Liver (tissue), 9 donors: ENCODE results near the gene SUPT6H. TPM values are rescaled to one million over a fixed set of nuclear protein-coding genes. Genes with fewer than 3 reads are reported as not detected.
"Not testable (repeated sequence)": the region's sequence is repeated elsewhere in the genome, so short reads cannot be mapped to it uniquely, and the experiment has no call there.

Source experiments
- DNase-seq: peaks from one replicate; pipeline ENCODE4 v3.0.0-alpha.2; 2017; ENCODE audit warnings: low spot score
- H3K27ac ChIP-seq, 2 donors: one replicate each; pipeline ENCODE4 v1.7.0; 2013; ENCODE audit warnings: inconsistent platforms in 2 of 2, low read length in 2 of 2, control low read depth in 1 of 2, low read depth in 1 of 2, mild to moderate bottlenecking in 1 of 2
- H3K27me3 ChIP-seq, 4 donors: one replicate each; pipeline versions ENCODE4 v1.6.1 to v1.7.0; 2013; ENCODE audit warnings: low read length in 3 of 4, inconsistent platforms in 1 of 4, mild to moderate bottlenecking in 1 of 4, moderate library complexity in 1 of 4; ENCODE audit not compliant: control insufficient read depth in 4 of 4, insufficient read depth in 4 of 4
- H3K36me3 ChIP-seq, 4 donors: one replicate each; pipeline versions ENCODE4 v1.6.1 to v1.7.0; 2013; ENCODE audit warnings: low read length in 3 of 4, mild to moderate bottlenecking in 3 of 4, low read depth in 1 of 4, moderate library complexity in 1 of 4; ENCODE audit not compliant: control insufficient read depth in 4 of 4, insufficient read depth in 3 of 4
- H3K4me1 ChIP-seq, 4 donors: one replicate each; pipeline versions ENCODE4 v1.6.1 to v1.7.0; 2013; ENCODE audit warnings: low read length in 3 of 4, mild to moderate bottlenecking in 3 of 4, moderate library complexity in 1 of 4; ENCODE audit not compliant: control insufficient read depth in 4 of 4, insufficient read depth in 4 of 4
- H3K4me3 ChIP-seq, 3 donors: one replicate each; pipeline versions ENCODE4 v1.6.1 to v1.7.0; 2013; ENCODE audit warnings: low read length in 3 of 3, control low read depth in 1 of 3, low read depth in 1 of 3, mild to moderate bottlenecking in 1 of 3
- H3K9ac ChIP-seq, 2 donors: one replicate each; pipeline ENCODE4 v1.7.0; 2013; ENCODE audit warnings: low read length in 2 of 2, mild to moderate bottlenecking in 2 of 2, moderate library complexity in 2 of 2, control low read depth in 1 of 2, low read depth in 1 of 2
- H3K9me3 ChIP-seq, 4 donors: one replicate each; pipeline versions ENCODE4 v1.6.1 to v1.7.0; 2013; ENCODE audit warnings: low read length in 3 of 4; ENCODE audit not compliant: control insufficient read depth in 4 of 4
- FOXA2 ChIP-seq: IDR thresholded peaks from 2 replicates; pipeline ENCODE4 v1.6.1; 2016; ENCODE audit warnings: antibody characterized with exemption
- HNF4A ChIP-seq, 2 donors: conservative IDR thresholded peaks; 2 replicates each; pipeline ENCODE4 v1.6.1; 2016; ENCODE audit warnings: antibody characterized with exemption in 2 of 2, mild to moderate bottlenecking in 2 of 2
- JUND ChIP-seq, 2 donors: IDR thresholded peaks; 2 replicates each; pipeline ENCODE4 v1.6.1; 2016; ENCODE audit warnings: antibody characterized with exemption in 2 of 2
- NR2F2 ChIP-seq: IDR thresholded peaks from 2 replicates; pipeline ENCODE4 v1.6.1; 2016; ENCODE audit warnings: antibody characterized with exemption
- RAD21 ChIP-seq, 2 donors: IDR thresholded peaks; 2 replicates each; pipeline ENCODE4 v1.6.1; 2016; ENCODE audit warnings: antibody characterized with exemption in 2 of 2, mild to moderate bottlenecking in 2 of 2
- TAF1 ChIP-seq: conservative IDR thresholded peaks from 2 replicates; pipeline ENCODE4 v1.6.1; 2016; ENCODE audit warnings: antibody characterized with exemption, mild to moderate bottlenecking
- YY1 ChIP-seq: IDR thresholded peaks from 2 replicates; pipeline ENCODE4 v1.6.1; 2016; ENCODE audit warnings: antibody characterized with exemption, mild to moderate bottlenecking
- WGBS: extraction: QIAGEN DNeasy Blood & Tissue Kit; methylation state at CpG from one replicate; pipeline ENCODE4 v1.1.7; 2013; 5-methylcytosine and 5-hydroxymethylcytosine counted together
- polyA plus RNA-seq, 2 donors: library from polyadenylated mRNA; stranded (reverse) in 1 of 2; unstranded in 1 of 2; fragments of 200-250 nt in 1 of 2; fragments of >200 nt in 1 of 2; fragmentation: Nextera tagmentation in 1 of 2; extraction: Ambion mirVana in 1 of 2; gene quantifications; one replicate each; pipeline versions ENCODE4 v1.2.1 to v1.2.3, GENCODE V29; 2013 to 2015
- total RNA-seq, 2 donors: library from RNA; depleted of rRNA; stranded (reverse); fragments of >200 nt; gene quantifications; one replicate each; pipeline ENCODE4 v1.2.3, GENCODE V29; 2014
- TF ChIP-seq, protein P1 (sequence below): fragments of 150-350 bp; IDR thresholded peaks from 2 replicates; pipeline ENCODE4 v1.5.1; 2017; ENCODE audit warnings: improper control_type of control experiment, low read depth, low read length; ENCODE audit not compliant: missing input control
- donor health status: healthy.
- donor health status: healthy.
- donor health status: healthy.
- donor health status: healthy.
- donor health status: healthy.

The SUPT6H gene
- total and polyA plus RNA-seq, 4 donors = 10.6 to 59.1 (median 30.3) TPM

DNA sequence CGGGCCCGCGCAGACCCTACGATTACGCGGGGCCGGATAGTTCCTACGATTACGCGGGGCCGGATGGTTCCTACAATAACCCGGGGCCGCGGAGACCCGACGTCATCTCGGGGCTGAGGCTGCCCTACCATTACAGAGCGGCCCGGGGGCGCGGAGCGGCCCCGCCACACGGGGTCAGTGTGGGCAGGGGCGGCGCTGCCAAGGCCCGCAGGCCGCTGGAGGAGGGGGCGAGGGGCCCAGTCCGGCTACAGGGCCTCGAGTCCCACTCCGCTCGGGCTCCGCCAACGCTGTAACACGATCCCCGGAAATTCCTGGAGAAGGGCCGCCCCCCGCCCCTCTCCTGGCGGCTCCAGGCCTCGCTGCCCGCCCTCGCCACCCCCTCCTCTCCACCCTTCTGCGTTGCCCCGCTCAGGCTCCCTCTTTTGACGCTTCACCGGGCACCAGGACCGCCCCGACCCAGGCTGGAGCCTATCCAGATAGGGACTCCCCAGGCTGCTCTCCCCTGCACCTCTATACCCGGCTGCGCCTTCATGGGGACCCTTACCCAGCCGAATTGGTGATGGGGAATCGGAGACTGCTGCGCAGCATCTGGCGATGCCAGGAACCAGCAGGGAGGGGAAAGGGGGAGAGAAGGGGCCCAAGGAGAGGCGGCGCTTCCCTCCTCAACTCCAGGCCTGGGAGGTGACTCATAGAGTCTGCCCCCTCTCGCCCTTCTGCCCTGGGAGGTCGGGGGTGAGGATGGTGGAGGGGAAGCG is 55.8 kb downstream of the SUPT6H start, which contains the start of gene RAB34:
RAB34 (minus strand) TSS at position 291 of the 755 bp plus-strand sequence. CDS start 602 bp downstream, outside the sequence.
- Histone ChIP-seq H3K9ac (peak within 1 kb of the TSS in 1 of 2 donors; percentile 8), H3K27me3 (no peaks in the 10 kb centered on the region), H3K9me3 (no peaks in the 10 kb centered on the region), H3K27ac (peak within 1 kb of the TSS; percentile 60 to 70), H3K36me3 (peaks cover 5 to 11% (median 7%) of the 10 kb centered on the region in 4 donors), H3K4me1 (peaks cover 7 to 27% (median 17%) of the 10 kb centered on the region in 4 donors), H3K4me3 (peak within 1 kb of the TSS in 1 of 3 donors; percentile 36)
- DNase-seq = peak; percentile 68
- WGBS = 25% methylated on average over 60 of the region's 60 CpGs
- TF ChIP-seq TAF1 (no peak), NR2F2 (peak; percentile 59)

DNA sequence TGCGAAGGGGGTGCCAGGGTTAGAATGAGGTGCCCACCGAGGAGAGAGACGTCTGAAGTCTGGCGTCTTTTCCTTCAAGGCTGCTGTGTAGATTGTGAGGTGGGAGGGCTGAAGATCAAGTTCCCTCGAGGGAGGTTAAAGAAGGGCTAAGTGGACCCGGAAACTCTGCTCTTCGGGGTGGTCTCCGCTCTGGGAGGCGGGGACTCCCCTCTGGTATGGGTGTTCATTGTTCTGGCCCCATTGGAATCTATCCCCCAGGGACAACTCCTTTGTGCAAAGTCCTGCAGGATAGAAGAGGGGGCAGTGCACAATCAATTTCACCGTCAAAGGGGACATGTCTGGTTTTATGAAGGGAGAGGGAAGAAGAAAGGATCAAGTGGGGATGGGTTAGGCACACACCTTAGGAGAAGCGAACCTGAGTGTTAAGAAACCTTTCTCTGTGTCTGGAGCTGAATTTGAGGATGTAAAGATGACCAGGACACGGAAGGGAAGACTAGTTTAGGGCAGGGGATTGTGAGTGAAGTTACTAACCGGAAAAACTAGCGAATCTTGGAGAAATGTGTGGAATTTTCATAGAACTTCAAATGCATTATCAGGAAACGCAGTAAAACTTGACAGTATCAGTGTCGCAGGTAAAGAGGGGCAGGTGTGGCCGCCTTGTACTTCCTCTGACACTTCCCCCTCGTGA is 56.5 kb downstream of the SUPT6H start:
- WGBS = 75% methylated on average over 18 of the region's 18 CpGs
- Histone ChIP-seq H3K36me3 (peaks cover 7 to 18% (median 13%) of the 10 kb centered on the region in 4 donors), H3K27ac (peak overlapping the region; percentile 60 to 70), H3K27me3 (no peaks in the 10 kb centered on the region), H3K9ac (no peak overlapping the region), H3K4me3 (no peak overlapping the region), H3K4me1 (peaks cover 7 to 27% (median 17%) of the 10 kb centered on the region in 4 donors), H3K9me3 (no peaks in the 10 kb centered on the region)
- DNase-seq = no peak
- TF ChIP-seq HNF4A (conservative IDR thresholded peaks at IDR 0.05) (no peak), YY1 (no peak), NR2F2 (no peak)
- TF ChIP-seq, protein P1, sequence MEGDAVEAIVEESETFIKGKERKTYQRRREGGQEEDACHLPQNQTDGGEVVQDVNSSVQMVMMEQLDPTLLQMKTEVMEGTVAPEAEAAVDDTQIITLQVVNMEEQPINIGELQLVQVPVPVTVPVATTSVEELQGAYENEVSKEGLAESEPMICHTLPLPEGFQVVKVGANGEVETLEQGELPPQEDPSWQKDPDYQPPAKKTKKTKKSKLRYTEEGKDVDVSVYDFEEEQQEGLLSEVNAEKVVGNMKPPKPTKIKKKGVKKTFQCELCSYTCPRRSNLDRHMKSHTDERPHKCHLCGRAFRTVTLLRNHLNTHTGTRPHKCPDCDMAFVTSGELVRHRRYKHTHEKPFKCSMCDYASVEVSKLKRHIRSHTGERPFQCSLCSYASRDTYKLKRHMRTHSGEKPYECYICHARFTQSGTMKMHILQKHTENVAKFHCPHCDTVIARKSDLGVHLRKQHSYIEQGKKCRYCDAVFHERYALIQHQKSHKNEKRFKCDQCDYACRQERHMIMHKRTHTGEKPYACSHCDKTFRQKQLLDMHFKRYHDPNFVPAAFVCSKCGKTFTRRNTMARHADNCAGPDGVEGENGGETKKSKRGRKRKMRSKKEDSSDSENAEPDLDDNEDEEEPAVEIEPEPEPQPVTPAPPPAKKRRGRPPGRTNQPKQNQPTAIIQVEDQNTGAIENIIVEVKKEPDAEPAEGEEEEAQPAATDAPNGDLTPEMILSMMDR = no peak

DNA sequence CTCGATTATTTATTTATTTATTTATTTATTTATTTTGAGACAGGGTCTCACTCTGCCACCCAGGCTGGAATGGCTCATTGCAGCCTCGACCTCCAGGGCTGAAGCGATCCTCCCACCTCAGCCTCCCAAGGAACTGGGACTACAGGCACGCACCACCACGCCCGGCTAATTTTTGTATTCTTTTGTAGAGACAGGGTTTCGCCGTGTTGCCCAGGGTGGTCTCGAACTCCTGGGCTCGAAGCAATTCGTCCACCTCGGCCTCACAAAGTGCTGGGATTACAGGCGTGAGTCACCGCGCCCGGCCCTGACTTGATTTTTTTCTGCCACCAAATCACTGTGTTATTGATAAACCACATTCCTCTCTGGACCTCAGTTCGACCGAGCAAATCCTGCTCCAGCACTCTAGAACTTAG is 57.0 kb downstream of the SUPT6H start:
- no peak for DNase-seq
- Histone ChIP-seq H3K4me1 (peaks cover 7 to 27% (median 17%) of the 10 kb centered on the region in 4 donors), H3K36me3 (peaks cover 10 to 23% (median 17%) of the 10 kb centered on the region in 4 donors), H3K4me3 (no peak overlapping the region), H3K9me3 (no peaks in the 10 kb centered on the region), H3K9ac (no peak overlapping the region), H3K27ac (peak overlapping the region; percentile 83 to 91), H3K27me3 (no peaks in the 10 kb centered on the region)
- 35% methylated on average over 18 of the region's 18 CpGs for WGBS
- TF ChIP-seq HNF4A (conservative IDR thresholded peaks at IDR 0.05) (no peak), JUND (IDR thresholded peaks at IDR 0.05) (peak in 1 of 2 donors; percentile 28)

DNA sequence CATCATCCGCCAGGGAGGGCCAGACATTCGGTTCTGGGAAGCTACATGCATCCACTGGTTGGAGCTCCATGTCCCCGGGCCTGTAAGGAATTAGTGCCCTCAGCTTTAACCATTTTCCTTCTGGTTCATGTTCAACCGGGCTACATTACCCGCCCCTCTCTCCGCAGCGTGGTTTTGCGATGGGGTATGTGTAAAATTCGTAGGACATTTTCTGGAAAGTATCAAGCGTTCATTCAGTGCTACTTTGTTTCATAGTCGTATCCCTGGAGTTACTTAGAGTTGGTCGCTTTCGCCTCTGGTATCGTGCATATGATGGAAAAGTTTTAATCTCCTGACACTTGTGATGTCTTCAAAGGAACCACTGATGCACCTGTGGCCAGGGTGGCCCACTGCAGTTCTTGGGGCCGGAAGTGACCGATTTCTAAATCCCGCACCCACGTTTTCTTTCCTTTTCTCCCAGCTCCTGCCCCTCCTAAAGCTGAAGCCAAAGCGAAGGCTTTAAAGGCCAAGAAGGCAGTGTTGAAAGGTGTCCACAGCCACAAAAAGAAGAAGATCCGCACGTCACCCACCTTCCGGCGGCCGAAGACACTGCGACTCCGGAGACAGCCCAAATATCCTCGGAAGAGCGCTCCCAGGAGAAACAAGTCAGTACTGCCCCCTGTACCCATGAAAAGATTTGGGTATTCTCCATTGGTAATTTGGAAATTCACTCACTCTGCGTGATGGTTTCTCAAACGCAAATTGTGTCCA is 58.4 kb downstream of the SUPT6H start:
- WGBS = 5% methylated on average over 28 of the region's 30 CpGs
- Histone ChIP-seq H3K4me3 (peak overlapping the region; percentile 78 to 99 (median 97)), H3K36me3 (peaks cover 10 to 28% (median 22%) of the 10 kb centered on the region in 4 donors), H3K27me3 (no peaks in the 10 kb centered on the region), H3K9ac (peak overlapping the region; percentile 89 to 97), H3K4me1 (peaks cover 7 to 33% (median 22%) of the 10 kb centered on the region in 4 donors), H3K9me3 (no peaks in the 10 kb centered on the region), H3K27ac (peak overlapping the region; percentile 83 to 91)
- DNase-seq = no peak
- peak in 1 of 2 donors; percentile 2 for TF ChIP-seq RAD21 (IDR thresholded peaks at IDR 0.05)
- no peak for TF ChIP-seq FOXA2

DNA sequence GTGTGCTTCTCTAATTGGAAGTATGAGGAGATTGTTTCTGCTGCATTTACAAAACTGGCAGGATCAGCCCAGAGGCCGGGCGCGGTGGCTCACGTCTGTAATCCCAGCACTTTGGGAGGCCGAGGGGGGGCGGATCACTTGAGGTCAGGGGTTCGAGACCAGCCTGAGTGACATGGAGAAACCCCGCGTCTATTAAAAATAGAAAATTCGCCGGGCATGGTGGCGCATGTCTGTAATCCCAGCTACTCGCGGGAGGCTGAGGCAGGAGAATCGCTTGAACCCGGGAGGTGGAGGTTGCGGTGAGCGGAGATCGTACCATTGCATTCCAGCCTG is 59.0 kb downstream of the SUPT6H start:
- H3K9me3 ChIP-seq = not testable (repeated sequence)

More for the DNA sequence above, 59.0 kb downstream of the SUPT6H start:
- Histone ChIP-seq H3K36me3 (peaks cover 10 to 28% (median 22%) of the 10 kb centered on the region in 4 donors), H3K9ac (peak overlapping the region; percentile 89 to 97), H3K4me1 (peaks cover 7 to 38% (median 25%) of the 10 kb centered on the region in 4 donors), H3K4me3 (peak overlapping the region; percentile 78 to 99 (median 97)), H3K27ac (peak overlapping the region in 1 of 2 donors; percentile 83)
- DNase-seq, H3K27me3 ChIP-seq: not testable (repeated sequence)
- WGBS = 50% methylated on average over 19 of the region's 19 CpGs
